OCI-LY3 (cell line): ENCODE results near the gene NDRG4.

Experiments
- CTCF ChIP-seq: fragments of 200-600, 300-600 bp; sonication (generic); IDR thresholded peaks from 2 replicates; pipeline ENCODE4 v1.5.1; 2014; ENCODE audit warnings: antibody characterized with exemption, low read length, low read depth
- EZH2phosphoT487 ChIP-seq: fragments of 200-600 bp; shearing (Covaris generic); IDR thresholded peaks from 2 replicates; pipeline ENCODE4 v1.6.1; 2018; ENCODE audit warnings: antibody characterized with exemption, mixed run types, low read depth

- TF ChIP-seq CTCF (no peak), EZH2phosphoT487 (no peak)
These were observed 33.5 kb upstream of the NDRG4 start for GRCh38 chr16:58466396-58466795.
